MM.1S (cell line): ENCODE results near the gene NEURL3.

Source experiments
- DNase-seq: peaks from one replicate; pipeline ENCODE4 v3.0.0-alpha.2; 2015
- H2AFZ ChIP-seq: fragments of 300-600 bp; sonication (generic); 2 replicates; pipeline ENCODE4 v1.6.0; 2016; ENCODE audit warnings: antibody characterized with exemption, low read length
- H3F3A ChIP-seq: fragments of 300-600 bp; sonication (generic); 2 replicates; pipeline ENCODE4 v1.6.1; 2016; ENCODE audit warnings: mild to moderate bottlenecking, antibody characterized with exemption, low read length, moderate library complexity, mixed read lengths; ENCODE audit not compliant: insufficient read depth
- H3K27ac ChIP-seq: fragments of 300-600 bp; sonication (generic); 2 replicates; pipeline ENCODE4 v1.5.1; 2016; ENCODE audit warnings: mild to moderate bottlenecking, low read length
- H3K27me3 ChIP-seq: fragments of 300-600 bp; sonication (generic); replicated peaks from 2 replicates; pipeline ENCODE4 v1.6.0; 2016; ENCODE audit warnings: low read length; ENCODE audit not compliant: insufficient read depth
- H3K36me3 ChIP-seq: fragments of 300-600 bp; sonication (generic); replicated peaks from 2 replicates; pipeline ENCODE4 v1.6.1; 2016; ENCODE audit warnings: mild to moderate bottlenecking, low read length, mixed read lengths; ENCODE audit not compliant: insufficient read depth
- H3K4me1 ChIP-seq: fragments of 300-600 bp; sonication (generic); 2 replicates; pipeline ENCODE4 v1.6.1; 2016; ENCODE audit warnings: low read length, mixed read lengths
- H3K4me2 ChIP-seq: fragments of 300-600 bp; sonication (generic); 2 replicates; pipeline ENCODE4 v1.6.0; 2016; ENCODE audit warnings: low read depth, low read length
- H3K4me3 ChIP-seq: fragments of 300-600 bp; sonication (generic); 2 replicates; pipeline ENCODE4 v1.5.1; 2016; ENCODE audit warnings: low read length, mixed read lengths
- H3K79me2 ChIP-seq: fragments of 300-600 bp; sonication (generic); 2 replicates; pipeline ENCODE4 v1.6.1; 2016; ENCODE audit warnings: mixed run types, low read length, mixed read lengths
- H3K9ac ChIP-seq: fragments of 300-600 bp; sonication (generic); 2 replicates; pipeline ENCODE4 v1.6.1; 2016; ENCODE audit warnings: low read length, mixed read lengths
- H3K9me2 ChIP-seq: fragments of 300-600 bp; sonication (generic); replicated peaks from 2 replicates; pipeline ENCODE4 v1.6.1; 2016; ENCODE audit warnings: mild to moderate bottlenecking, low read length, mixed read lengths; ENCODE audit not compliant: insufficient read depth
- H3K9me3 ChIP-seq: fragments of 300-600 bp; sonication (generic); replicated peaks from 2 replicates; pipeline ENCODE4 v1.6.1; 2016; ENCODE audit warnings: mild to moderate bottlenecking, low read length, mixed read lengths; ENCODE audit not compliant: insufficient read depth
- H4K20me1 ChIP-seq: fragments of 300-600 bp; sonication (generic); 2 replicates; pipeline ENCODE4 v1.6.1; 2016; ENCODE audit warnings: mild to moderate bottlenecking, low read length, moderate library complexity, mixed read lengths; ENCODE audit not compliant: insufficient read depth
- EZH2 ChIP-seq: fragments of 300-600 bp; sonication (generic); optimal IDR thresholded peaks from 2 replicates; pipeline ENCODE3; 2017; ENCODE audit warnings: low read depth, mild to moderate bottlenecking, antibody characterized with exemption, low read length, mixed read lengths
- EZH2phosphoT487 ChIP-seq: fragments of 300-600 bp; sonication (generic); IDR thresholded peaks from 2 replicates; pipeline ENCODE4 v1.6.1; 2018; ENCODE audit warnings: antibody characterized with exemption, low read length
- TF ChIP-seq, protein P1 (sequence below): fragments of 300-600 bp; sonication (generic); IDR thresholded peaks from 2 replicates; pipeline ENCODE4 v1.5.1; 2016; ENCODE audit warnings: antibody characterized with exemption, low read length, mixed read lengths

The NEURL3 gene

GRCh38 chr2:96485751-96486651 is 19.2 kb downstream of the NEURL3 start:
- H3K27ac ChIP-seq: peak overlapping the region; percentile 60
- H4K20me1 ChIP-seq: no peaks in the 10 kb centered on the region
- H3K4me2 ChIP-seq: peak overlapping the region; percentile 79
- peak overlapping the region; percentile 53 for H3K9ac ChIP-seq
- peak overlapping the region; percentile 79 for H2AFZ ChIP-seq
- no peaks in the 10 kb centered on the region for H3K9me3 ChIP-seq
- H3F3A ChIP-seq: peaks cover 8% of the 10 kb centered on the region; the same call in 1 of the 2 replicates
- H3K9me2 ChIP-seq: no peaks in the 10 kb centered on the region
- H3K79me2 ChIP-seq: no peaks in the 10 kb centered on the region
- no peak for TF ChIP-seq EZH2
- TF ChIP-seq, protein P1, sequence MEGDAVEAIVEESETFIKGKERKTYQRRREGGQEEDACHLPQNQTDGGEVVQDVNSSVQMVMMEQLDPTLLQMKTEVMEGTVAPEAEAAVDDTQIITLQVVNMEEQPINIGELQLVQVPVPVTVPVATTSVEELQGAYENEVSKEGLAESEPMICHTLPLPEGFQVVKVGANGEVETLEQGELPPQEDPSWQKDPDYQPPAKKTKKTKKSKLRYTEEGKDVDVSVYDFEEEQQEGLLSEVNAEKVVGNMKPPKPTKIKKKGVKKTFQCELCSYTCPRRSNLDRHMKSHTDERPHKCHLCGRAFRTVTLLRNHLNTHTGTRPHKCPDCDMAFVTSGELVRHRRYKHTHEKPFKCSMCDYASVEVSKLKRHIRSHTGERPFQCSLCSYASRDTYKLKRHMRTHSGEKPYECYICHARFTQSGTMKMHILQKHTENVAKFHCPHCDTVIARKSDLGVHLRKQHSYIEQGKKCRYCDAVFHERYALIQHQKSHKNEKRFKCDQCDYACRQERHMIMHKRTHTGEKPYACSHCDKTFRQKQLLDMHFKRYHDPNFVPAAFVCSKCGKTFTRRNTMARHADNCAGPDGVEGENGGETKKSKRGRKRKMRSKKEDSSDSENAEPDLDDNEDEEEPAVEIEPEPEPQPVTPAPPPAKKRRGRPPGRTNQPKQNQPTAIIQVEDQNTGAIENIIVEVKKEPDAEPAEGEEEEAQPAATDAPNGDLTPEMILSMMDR: no peak
- no peak for TF ChIP-seq EZH2phosphoT487
- H3K4me3 ChIP-seq: peak overlapping the region; percentile 56
- H3K27me3 ChIP-seq: no peaks in the 10 kb centered on the region
- no peaks in the 10 kb centered on the region for H3K36me3 ChIP-seq
- peaks cover 8% of the 10 kb centered on the region; the same call in 1 of the 2 replicates for H3K4me1 ChIP-seq
- peak; percentile 88 for DNase-seq

DNA sequence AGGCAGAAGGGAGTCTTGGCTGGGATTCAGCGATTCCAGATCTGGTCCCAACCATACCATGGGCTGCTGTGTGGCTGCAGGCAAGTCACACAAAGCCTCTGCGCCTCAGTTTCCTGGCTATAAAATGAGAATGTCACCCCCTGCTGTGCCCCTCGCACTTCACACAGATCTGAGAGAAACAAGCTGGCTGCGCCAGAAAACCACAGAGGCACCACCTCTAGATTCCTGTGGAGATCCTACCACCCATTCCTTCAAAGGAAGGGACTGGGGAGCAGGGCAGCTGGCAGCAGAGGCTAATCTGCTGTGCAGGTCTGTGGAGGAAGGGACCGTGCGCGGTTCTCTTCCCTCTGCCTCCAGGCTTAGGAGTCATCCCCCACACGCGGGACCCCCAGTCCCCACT is 19.8 kb downstream of the NEURL3 start:
- Histone ChIP-seq H3K4me2 (peak overlapping the region; percentile 79), H2AFZ (peak overlapping the region; percentile 79), H3K36me3 (no peaks in the 10 kb centered on the region), H4K20me1 (no peaks in the 10 kb centered on the region), H3K9me2 (no peaks in the 10 kb centered on the region), H3K27ac (peak overlapping the region; percentile 60; the same call in 1 of the 2 replicates), H3K4me3 (peak overlapping the region; percentile 56; the same call in 1 of the 2 replicates), H3K4me1 (peaks cover 8% of the 10 kb centered on the region; the same call in 1 of the 2 replicates), H3F3A (peaks cover 8% of the 10 kb centered on the region; the same call in 1 of the 2 replicates), H3K27me3 (no peaks in the 10 kb centered on the region), H3K9me3 (no peaks in the 10 kb centered on the region), H3K79me2 (no peaks in the 10 kb centered on the region), H3K9ac (no peak overlapping the region)
- TF ChIP-seq EZH2phosphoT487 (no peak), EZH2 (no peak)
- TF ChIP-seq, protein P1: no peak
- DNase-seq: no peak

- H3K4me1 ChIP-seq: peaks cover 8% of the 10 kb centered on the region; the same call in 1 of the 2 replicates
- no peaks in the 10 kb centered on the region for H3K36me3 ChIP-seq
- H4K20me1 ChIP-seq: no peaks in the 10 kb centered on the region
- no peak for TF ChIP-seq EZH2phosphoT487
- TF ChIP-seq EZH2: no peak
- TF ChIP-seq, protein P1: no peak
- no peaks in the 10 kb centered on the region for H3K79me2 ChIP-seq
- no peak overlapping the region for H3K27ac ChIP-seq
- DNase-seq: no peak
- no peaks in the 10 kb centered on the region for H3K27me3 ChIP-seq
- no peak overlapping the region for H3K4me3 ChIP-seq
- no peaks in the 10 kb centered on the region for H3K9me2 ChIP-seq
- no peak overlapping the region for H3K4me2 ChIP-seq
- H3K9me3 ChIP-seq: no peaks in the 10 kb centered on the region
- peaks cover 8% of the 10 kb centered on the region; the same call in 1 of the 2 replicates for H3F3A ChIP-seq
- no peak overlapping the region for H2AFZ ChIP-seq
- no peak overlapping the region for H3K9ac ChIP-seq
These were observed 21.1 kb downstream of the NEURL3 start for GRCh38 chr2:96484091-96484490.
